GM18505 (cell line): Measurements from ENCODE around the gene ST13.
"Not testable (repeated sequence)": the region's sequence is repeated elsewhere in the genome, so short reads cannot be mapped to it uniquely, and the experiment has no call there.

Experiments used
- ATAC-seq: cut with Tn5 transposase; IDR thresholded peaks from one replicate; pipeline ENCODE4 v1.9.1; 2021; ENCODE audit not compliant: unreplicated experiment
- POLR2A ChIP-seq: IDR thresholded peaks from 4 replicates; pipeline ENCODE4 v1.6.1; 2011; ENCODE audit warnings: borderline replicate concordance; ENCODE audit not compliant: insufficient read depth, insufficient read length; ENCODE audit errors: extremely low read depth

Gene ST13

DNA sequence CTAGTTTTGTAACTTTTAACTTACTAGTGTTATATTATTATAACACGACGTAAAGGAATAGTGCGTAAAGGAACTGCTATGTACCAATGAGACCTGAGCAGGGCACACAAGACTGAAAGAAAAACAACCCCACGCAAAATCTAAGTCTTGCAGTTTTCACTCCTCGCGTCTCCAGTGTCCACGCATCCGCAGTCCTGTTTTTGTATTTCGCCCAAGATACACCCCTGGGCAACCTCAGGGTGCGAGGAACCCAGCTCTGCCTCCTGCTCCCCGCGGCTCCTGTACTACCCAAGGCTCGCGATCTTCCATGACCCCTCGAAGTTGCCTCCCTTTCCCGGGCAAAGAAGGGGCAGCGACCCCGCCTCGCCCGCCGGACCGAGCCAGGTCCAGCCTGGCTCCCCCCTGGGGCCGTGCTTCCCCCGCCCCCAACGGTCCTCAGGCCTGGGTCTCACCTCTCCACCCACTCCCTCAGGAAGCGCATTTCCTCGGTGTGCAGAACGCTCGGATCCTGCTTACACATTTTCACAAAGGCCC, 393 bp downstream of the ST13 start:
- TF ChIP-seq POLR2A = no peak
- peak; percentile 28 for ATAC-seq

DNA sequence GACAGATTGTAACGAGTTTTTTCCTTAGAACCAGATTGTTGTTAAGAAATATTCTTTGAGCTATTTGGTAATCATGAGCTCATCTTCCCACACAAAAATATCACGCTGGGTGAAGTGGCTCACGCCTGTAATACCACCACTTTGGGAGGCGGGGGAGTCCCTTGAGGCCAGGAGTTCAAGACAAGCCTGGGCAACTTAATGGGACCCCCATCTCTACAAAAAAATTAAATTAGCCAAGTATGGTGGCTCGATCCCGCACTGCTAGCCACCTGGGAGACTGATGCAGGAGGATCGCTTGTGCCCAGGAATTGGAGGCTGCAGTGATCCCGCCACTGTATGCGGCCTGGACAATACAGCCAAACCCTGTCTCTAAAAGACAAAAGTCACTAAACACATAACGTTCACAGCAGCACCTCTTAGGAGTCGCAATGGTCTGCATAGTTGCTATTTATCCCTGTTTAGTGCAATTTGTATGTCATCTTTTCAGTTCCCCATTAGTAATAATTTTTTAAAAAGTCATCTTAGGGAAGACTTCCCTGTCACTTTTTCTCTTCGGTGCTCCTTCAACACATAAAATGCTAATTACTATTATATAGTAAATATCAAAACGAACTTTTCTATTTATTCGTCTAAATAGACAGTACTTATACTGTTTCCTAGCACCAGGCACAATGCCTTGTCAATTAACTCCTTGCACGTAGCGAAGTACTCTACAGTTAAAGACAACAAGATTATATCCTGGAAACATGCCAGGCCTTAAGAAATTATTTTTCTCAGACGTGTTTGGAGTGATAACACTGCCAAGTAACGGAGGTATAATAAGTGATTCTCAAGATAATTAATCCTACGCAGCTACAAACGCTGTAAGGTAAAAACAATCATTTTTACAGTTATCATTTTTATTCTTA, 1.1 kb downstream of the ST13 start:
- no peak for TF ChIP-seq POLR2A
- no peak for ATAC-seq

DNA sequence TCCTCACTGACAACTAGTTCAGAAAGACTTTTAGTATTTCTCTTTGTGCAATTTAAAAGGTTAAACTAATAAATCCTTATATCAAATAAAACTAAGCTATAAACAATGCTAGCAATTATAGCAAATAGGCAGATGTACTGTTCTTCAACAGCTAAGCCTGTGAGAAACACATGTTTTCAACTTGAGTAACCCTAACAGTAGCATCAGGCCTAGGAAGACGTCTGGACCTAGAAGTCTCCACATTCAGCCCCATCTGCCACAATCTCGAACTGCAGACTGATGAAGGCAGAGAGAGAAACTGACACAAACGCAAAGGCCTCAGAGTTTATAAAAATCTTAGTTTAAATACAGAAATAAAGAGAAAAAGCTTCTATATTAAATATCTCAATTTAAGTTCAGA, 2.5 kb downstream of the ST13 start:
- no peak for TF ChIP-seq POLR2A
- no peak for ATAC-seq

GRCh38 chr22:40853333-40853732, 3.1 kb downstream of the ST13 start:
- ATAC-seq = no peak
- no peak for TF ChIP-seq POLR2A

GRCh38 chr22:40845816-40846215, 10.6 kb downstream of the ST13 start:
- not testable (repeated sequence) for ATAC-seq

GRCh38 chr22:40844951-40845350, 11.5 kb downstream of the ST13 start:
- TF ChIP-seq POLR2A = no peak
- ATAC-seq = no peak

- no peak for ATAC-seq
- no peak for TF ChIP-seq POLR2A
Measured at GRCh38 chr22:40838486-40838885, 18.0 kb downstream of the ST13 start.

DNA sequence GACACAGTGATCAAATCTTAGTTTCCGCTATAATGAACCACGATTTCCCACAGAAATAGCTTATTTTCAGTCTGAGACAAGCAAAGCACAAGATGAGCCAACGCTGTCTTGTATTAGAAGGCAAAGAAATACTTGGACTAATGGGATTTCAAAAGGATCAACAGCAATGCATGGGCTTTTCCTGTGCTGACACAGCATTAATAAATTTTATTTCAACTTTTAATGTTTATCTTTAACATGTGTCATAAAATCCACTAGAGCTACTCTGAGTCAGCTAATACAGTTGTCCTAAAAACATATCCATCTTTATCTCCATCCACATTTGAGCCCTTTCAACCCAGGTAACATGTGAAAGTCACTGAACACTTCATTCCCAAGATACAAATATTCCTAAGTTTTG, 21.8 kb downstream of the ST13 start:
- no peak for ATAC-seq
- TF ChIP-seq POLR2A = no peak

DNA sequence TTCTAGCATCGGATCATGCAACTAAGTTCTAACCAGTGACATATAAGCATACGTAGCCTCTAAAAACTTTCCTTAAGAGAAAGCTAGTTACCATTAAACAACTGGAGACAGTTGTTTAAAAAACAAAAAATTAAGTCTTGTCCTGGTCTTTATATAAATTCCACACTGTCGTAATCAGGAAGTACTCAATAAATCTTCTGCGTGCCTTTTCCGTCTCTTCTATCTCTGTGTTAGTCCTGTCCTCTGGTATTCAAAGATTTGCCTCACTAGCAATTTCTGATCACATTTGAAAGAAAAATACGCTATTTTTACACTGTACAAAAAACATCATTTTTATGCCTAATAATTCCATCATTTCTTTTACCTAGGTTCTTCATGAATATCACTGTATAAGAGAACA, 27.3 kb downstream of the ST13 start:
- no peak for TF ChIP-seq POLR2A
- no peak for ATAC-seq

GRCh38 chr22:40826984-40827741, 29.3 kb downstream of the ST13 start:
- ATAC-seq = no peak
- TF ChIP-seq POLR2A = no peak

DNA sequence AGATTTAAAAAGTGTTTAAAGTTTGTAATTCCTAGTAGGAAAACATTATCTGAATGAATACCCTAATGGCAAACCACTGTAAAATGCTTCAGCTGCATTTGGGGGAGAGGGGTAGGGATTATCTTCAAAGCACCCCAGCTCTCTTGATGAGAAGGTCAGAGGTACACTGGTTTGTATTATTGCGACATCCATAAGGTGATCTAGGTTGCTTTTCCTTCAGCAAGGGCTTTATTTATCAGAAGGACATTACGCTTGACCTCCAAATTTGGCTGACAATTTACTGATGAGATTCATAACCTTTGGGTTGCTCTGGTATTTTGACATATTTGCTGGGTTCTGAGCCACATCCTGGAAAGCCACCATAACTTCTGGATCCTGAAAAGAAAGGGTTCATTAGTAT, 30.1 kb downstream of the ST13 start:
- ATAC-seq = not testable (repeated sequence)

GRCh38 chr22:40823426-40823825, 33.0 kb downstream of the ST13 start:
- no peak for ATAC-seq
- no peak for TF ChIP-seq POLR2A

- ATAC-seq = no peak
- TF ChIP-seq POLR2A = no peak
Measured at GRCh38 chr22:40819599-40820140, 36.8 kb downstream of the ST13 start.
